Neural cell (in vitro differentiated cells): ENCODE data around the gene PHF2.

Source experiments
- EP300 ChIP-seq: fragments of 450-650 bp; conservative IDR thresholded peaks from 2 replicates; pipeline ENCODE4 v1.6.1; 2014; ENCODE audit warnings: antibody characterized with exemption, mild to moderate bottlenecking, moderate library complexity; ENCODE audit not compliant: poor library complexity, severe bottlenecking
- POLR2AphosphoS5 ChIP-seq: IDR thresholded peaks from 2 replicates; pipeline ENCODE4 v1.6.1; 2012
- SMC3 ChIP-seq: fragments of 450-650 bp; conservative IDR thresholded peaks from 2 replicates; pipeline ENCODE4 v1.6.1; 2014; ENCODE audit warnings: antibody characterized with exemption, mild to moderate bottlenecking, moderate library complexity; ENCODE audit not compliant: poor library complexity
- TAF1 ChIP-seq: IDR thresholded peaks from 2 replicates; pipeline ENCODE4 v1.6.1; 2012; ENCODE audit warnings: low read depth
- TF ChIP-seq, protein P1 (sequence below): fragments of 450-650 bp; IDR thresholded peaks from 2 replicates; pipeline ENCODE4 v1.5.1; 2014; ENCODE audit warnings: antibody characterized with exemption, mild to moderate bottlenecking, moderate library complexity; ENCODE audit not compliant: poor library complexity, severe bottlenecking
- TF ChIP-seq, protein P2 (sequence below): IDR thresholded peaks from 2 replicates; pipeline ENCODE4 v1.6.1; 2012; ENCODE audit warnings: borderline replicate concordance

DNA sequence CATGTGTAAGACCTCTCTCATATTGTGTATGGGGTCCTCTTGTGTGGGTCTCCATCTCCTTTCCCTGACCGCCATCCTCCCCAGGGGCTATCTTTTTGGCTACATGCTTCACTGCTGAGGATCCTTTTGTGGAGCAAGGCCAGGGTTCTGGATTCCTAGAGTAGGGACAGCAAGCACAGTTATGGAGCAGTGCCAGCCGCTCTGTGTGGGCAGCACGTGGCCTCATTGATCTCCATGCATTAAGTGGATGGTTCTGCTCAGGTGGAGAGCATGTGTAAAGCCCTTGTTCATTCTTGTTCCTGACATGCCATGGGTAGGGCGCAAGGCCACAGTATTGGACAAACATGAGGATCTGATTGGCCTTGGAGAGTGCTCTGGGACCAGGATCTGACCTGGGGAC, 8.9 kb downstream of the PHF2 start:
- TF ChIP-seq POLR2AphosphoS5 (no peak), TAF1 (no peak), SMC3 (no peak), EP300 (no peak)
- TF ChIP-seq, protein P1, sequence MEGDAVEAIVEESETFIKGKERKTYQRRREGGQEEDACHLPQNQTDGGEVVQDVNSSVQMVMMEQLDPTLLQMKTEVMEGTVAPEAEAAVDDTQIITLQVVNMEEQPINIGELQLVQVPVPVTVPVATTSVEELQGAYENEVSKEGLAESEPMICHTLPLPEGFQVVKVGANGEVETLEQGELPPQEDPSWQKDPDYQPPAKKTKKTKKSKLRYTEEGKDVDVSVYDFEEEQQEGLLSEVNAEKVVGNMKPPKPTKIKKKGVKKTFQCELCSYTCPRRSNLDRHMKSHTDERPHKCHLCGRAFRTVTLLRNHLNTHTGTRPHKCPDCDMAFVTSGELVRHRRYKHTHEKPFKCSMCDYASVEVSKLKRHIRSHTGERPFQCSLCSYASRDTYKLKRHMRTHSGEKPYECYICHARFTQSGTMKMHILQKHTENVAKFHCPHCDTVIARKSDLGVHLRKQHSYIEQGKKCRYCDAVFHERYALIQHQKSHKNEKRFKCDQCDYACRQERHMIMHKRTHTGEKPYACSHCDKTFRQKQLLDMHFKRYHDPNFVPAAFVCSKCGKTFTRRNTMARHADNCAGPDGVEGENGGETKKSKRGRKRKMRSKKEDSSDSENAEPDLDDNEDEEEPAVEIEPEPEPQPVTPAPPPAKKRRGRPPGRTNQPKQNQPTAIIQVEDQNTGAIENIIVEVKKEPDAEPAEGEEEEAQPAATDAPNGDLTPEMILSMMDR, result no peak
- TF ChIP-seq, protein P2, sequence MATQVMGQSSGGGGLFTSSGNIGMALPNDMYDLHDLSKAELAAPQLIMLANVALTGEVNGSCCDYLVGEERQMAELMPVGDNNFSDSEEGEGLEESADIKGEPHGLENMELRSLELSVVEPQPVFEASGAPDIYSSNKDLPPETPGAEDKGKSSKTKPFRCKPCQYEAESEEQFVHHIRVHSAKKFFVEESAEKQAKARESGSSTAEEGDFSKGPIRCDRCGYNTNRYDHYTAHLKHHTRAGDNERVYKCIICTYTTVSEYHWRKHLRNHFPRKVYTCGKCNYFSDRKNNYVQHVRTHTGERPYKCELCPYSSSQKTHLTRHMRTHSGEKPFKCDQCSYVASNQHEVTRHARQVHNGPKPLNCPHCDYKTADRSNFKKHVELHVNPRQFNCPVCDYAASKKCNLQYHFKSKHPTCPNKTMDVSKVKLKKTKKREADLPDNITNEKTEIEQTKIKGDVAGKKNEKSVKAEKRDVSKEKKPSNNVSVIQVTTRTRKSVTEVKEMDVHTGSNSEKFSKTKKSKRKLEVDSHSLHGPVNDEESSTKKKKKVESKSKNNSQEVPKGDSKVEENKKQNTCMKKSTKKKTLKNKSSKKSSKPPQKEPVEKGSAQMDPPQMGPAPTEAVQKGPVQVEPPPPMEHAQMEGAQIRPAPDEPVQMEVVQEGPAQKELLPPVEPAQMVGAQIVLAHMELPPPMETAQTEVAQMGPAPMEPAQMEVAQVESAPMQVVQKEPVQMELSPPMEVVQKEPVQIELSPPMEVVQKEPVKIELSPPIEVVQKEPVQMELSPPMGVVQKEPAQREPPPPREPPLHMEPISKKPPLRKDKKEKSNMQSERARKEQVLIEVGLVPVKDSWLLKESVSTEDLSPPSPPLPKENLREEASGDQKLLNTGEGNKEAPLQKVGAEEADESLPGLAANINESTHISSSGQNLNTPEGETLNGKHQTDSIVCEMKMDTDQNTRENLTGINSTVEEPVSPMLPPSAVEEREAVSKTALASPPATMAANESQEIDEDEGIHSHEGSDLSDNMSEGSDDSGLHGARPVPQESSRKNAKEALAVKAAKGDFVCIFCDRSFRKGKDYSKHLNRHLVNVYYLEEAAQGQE, result no peak
